Measurements from ENCODE around the gene LCLAT1. TPM values are rescaled to one million over a fixed set of nuclear protein-coding genes. Genes with fewer than 3 reads are reported as not detected.

LCLAT1 gene
- total RNA-seq, 1 donor from 2014 or later: 16.5 TPM

GRCh38 chr2:30621836-30622235 lies 174.8 kb downstream of the LCLAT1 start:
- no peak for ATAC-seq

GRCh38 chr2:30622452-30622851 lies 175.4 kb downstream of the LCLAT1 start:
- ATAC-seq (peak; percentile 85), DNase-seq (no peak)
- Histone ChIP-seq H3K36me3 (no peaks in the 10 kb centered on the region), H3K9me3 (no peaks in the 10 kb centered on the region), H3K4me1 (no peaks in the 10 kb centered on the region), H3K27ac (no peak overlapping the region), H3K4me3 (no peak overlapping the region), H3K27me3 (no peaks in the 10 kb centered on the region)
- intact Hi-C loops (cut with DNase I): no loop called here
- TF ChIP-seq CTCF (IDR thresholded peaks at IDR 0.05): no peak

More at GRCh38 chr2:30621836-30622235, 174.8 kb downstream of the LCLAT1 start:
- no peak for TF ChIP-seq CTCF (IDR thresholded peaks at IDR 0.05)
- H3K27ac ChIP-seq: no peak overlapping the region
- no peak overlapping the region for H3K4me3 ChIP-seq
- H3K27me3 ChIP-seq: no peaks in the 10 kb centered on the region
- H3K4me1 ChIP-seq: no peaks in the 10 kb centered on the region
- no peaks in the 10 kb centered on the region for H3K36me3 ChIP-seq
- intact Hi-C loops (cut with DNase I): no loop called here
- H3K9me3 ChIP-seq: no peaks in the 10 kb centered on the region
- no peak for DNase-seq

- intact Hi-C loops (cut with DNase I): no loop called here
- ATAC-seq (no peak), DNase-seq (no peak)
- TF ChIP-seq CTCF (IDR thresholded peaks at IDR 0.05): no peak
- Histone ChIP-seq H3K4me3 (no peak overlapping the region), H3K27me3 (no peaks in the 10 kb centered on the region), H3K4me1 (no peaks in the 10 kb centered on the region), H3K27ac (no peak overlapping the region), H3K9me3 (no peaks in the 10 kb centered on the region), H3K36me3 (no peaks in the 10 kb centered on the region)
Measured at GRCh38 chr2:30625276-30625675, 178.2 kb downstream of the LCLAT1 start.

- no peak for ATAC-seq
- no peaks in the 10 kb centered on the region for H3K36me3 ChIP-seq
- no peak for DNase-seq
- no peaks in the 10 kb centered on the region for H3K9me3 ChIP-seq
- H3K27me3 ChIP-seq: no peaks in the 10 kb centered on the region
- no peak overlapping the region for H3K27ac ChIP-seq
- H3K4me3 ChIP-seq: no peak overlapping the region
- TF ChIP-seq CTCF (IDR thresholded peaks at IDR 0.05): no peak
- no peaks in the 10 kb centered on the region for H3K4me1 ChIP-seq
- intact Hi-C loops (cut with DNase I): no loop called here
Measured at GRCh38 chr2:30625701-30626100, 178.7 kb downstream of the LCLAT1 start.

- no peak overlapping the region for H3K27ac ChIP-seq
- intact Hi-C loops (cut with DNase I): no loop called here
- H3K4me1 ChIP-seq: no peaks in the 10 kb centered on the region
- H3K27me3 ChIP-seq: no peaks in the 10 kb centered on the region
- no peaks in the 10 kb centered on the region for H3K36me3 ChIP-seq
- no peaks in the 10 kb centered on the region for H3K9me3 ChIP-seq
- ATAC-seq (no peak), DNase-seq (no peak)
- no peak for TF ChIP-seq CTCF (IDR thresholded peaks at IDR 0.05)
- H3K4me3 ChIP-seq: no peak overlapping the region
Measured at GRCh38 chr2:30626397-30626796, 179.4 kb downstream of the LCLAT1 start.

- Histone ChIP-seq H3K27ac (no peak overlapping the region), H3K4me3 (no peak overlapping the region), H3K4me1 (no peaks in the 10 kb centered on the region), H3K36me3 (no peaks in the 10 kb centered on the region), H3K27me3 (no peaks in the 10 kb centered on the region), H3K9me3 (no peaks in the 10 kb centered on the region)
- intact Hi-C loops (cut with DNase I): no loop called here
- DNase-seq (no peak), ATAC-seq (no peak)
- no peak for TF ChIP-seq CTCF (IDR thresholded peaks at IDR 0.05)
Measured at GRCh38 chr2:30627151-30627550, 180.1 kb downstream of the LCLAT1 start.

Data from upper lobe of right lung (tissue), 1 donor.